GM08714 (cell line): ENCODE data around the gene UTF1.
A peak's percentile ranks its signal among the peaks of the same experiment; 100 is the strongest.
"Not testable (repeated sequence)": the region's sequence is repeated elsewhere in the genome, so short reads cannot be mapped to it uniquely, and the experiment has no call there.

Source experiments
- H3K4me3 ChIP-seq: fragments of 200-500 bp; sonication (Bioruptor generic); 2 replicates; pipeline ENCODE4 v1.5.1; 2014; ENCODE audit warnings: mild to moderate bottlenecking, low read length, inconsistent platforms
- ZNF274 ChIP-seq: IDR thresholded peaks from 2 replicates; pipeline ENCODE4 v1.6.1; 2012; ENCODE audit warnings: mild to moderate bottlenecking, low read depth, low read length

Gene UTF1

DNA sequence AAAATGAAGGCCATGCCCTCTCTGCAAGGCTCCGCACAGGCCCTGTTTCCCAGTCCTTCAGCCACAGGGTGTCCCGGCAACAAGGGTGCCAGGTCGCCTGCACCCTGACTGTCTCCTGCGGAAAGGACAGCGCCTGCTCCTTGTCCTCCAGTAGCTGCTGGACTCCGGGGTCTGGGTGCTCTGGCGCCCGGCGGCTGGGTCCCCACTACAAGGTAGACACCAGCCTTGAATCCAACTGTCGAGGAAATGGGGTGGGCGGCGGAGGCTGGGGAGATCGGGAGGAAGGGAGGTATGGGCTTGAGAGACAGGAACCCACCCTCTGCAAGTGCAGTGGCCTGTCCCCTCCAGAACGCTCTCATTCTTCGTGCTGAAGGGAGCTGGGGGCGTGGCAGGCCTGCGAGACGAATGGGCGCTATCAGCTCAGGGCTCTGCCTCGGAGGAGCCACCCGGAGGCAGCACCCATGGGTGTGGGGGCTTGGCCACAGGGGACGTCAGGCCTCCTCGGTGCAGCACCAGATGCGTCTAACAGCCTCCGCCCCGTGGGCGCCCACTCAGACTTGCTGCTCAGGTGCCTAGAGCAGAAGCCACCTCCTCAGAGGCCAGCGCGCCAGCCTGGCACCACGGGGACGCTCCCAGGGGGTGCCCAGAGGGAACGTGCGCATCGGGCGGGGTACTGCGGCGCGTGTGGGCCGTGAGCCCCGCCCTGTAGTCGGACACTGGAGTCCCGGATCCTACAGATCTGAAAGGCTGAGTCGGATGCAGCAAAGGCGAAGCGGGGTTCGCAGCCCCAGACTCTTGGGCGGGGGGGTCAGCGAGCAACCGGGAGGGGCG lies 31.1 kb downstream of the UTF1 start:
- TF ChIP-seq ZNF274 = no peak
- peak overlapping the region; percentile 62; the same call in 1 of the 2 replicates for H3K4me3 ChIP-seq

DNA sequence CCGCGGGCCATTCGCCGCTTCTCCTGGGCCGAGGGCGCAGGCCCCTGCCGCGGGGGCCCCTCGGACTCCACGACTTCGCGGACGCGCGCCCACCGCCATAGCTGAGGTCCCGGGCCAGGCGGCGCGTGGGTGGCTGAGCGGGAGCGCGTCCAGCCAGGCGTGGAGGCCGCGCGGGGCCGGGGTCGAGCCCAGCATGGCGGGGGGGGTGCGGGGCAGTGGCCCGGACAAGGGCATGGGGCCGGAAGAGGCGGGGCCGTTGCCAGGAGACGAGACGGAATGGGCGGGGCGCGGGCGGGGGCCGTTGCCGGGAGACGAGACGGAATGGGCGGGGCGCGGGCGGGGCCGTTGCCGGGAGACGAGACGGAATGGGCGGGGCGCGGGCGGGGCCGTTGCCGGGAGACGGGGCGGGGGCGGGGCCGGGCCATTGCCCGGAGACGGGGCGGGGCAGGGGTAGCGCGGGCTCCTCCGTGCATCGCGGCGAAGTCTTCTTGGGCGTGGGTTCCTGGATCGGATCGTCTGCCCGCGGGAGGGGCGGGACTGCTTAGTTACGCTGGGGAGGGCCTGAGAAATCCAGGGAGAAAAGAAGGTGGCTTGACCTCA lies 31.8 kb downstream of the UTF1 start:
- TF ChIP-seq ZNF274 = no peak
- peak overlapping the region; percentile 62; the same call in 1 of the 2 replicates for H3K4me3 ChIP-seq

DNA sequence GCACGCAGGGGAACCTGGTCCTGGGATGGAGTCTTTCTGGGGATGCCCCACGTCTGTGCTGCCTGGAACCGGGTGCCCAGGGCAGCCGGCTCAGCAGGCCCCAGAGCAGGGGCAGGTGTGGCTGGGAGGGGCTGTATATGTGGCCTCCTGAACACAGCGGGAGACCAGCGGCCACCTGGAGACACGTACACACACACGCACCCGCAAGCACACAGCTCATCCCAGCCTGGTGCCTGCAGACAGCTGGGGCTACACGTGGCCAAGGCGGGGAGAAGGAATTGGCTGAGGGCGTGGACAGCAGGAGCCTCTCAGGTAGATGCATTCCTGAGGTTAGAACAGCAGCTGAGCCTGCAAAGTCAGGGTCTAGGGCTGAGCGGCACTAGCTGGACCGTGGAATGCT lies 32.7 kb downstream of the UTF1 start:
- no peak for TF ChIP-seq ZNF274
- H3K4me3 ChIP-seq = no peak overlapping the region

DNA sequence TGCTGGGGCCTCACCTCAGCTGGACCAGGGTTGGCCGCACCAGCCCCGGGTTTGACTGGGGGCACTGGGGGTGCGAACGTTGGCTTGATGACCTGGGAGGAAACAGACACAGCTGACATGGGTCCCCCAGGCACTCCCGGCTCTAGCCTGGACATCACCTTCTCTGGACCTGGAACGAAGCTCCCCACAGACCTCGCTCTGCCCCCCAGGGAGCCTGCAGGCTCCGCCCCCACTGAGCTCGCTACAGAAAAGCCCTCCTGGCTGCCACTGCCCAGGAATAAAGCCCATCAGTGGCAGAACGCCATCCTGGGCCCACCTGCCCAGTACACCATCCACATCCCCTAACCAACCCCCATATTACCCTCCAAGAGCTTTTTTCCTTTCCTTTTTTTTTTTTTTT lies 33.7 kb downstream of the UTF1 start:
- H3K4me3 ChIP-seq = no peak overlapping the region
- TF ChIP-seq ZNF274 = no peak

DNA sequence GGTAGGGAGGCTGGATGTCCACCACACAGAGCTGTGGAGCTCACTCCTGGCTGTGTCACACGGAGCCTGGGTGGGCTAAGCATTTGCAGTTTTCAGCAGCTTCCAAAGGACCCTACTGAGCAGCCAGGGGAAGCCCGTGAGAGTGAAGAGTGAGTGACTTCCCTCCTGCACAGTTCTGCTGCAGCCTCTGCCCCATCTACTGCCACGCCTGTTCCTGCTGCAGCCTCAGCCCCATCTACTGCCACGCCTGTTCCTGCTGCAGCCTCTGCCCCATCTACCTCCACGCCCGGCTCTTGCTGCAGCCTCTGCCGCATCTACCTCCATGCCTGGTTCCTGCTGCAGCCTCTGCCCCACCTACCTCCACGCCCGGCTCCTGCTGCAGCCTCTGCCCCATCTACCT lies 34.4 kb downstream of the UTF1 start:
- no peak overlapping the region for H3K4me3 ChIP-seq
- no peak for TF ChIP-seq ZNF274

DNA sequence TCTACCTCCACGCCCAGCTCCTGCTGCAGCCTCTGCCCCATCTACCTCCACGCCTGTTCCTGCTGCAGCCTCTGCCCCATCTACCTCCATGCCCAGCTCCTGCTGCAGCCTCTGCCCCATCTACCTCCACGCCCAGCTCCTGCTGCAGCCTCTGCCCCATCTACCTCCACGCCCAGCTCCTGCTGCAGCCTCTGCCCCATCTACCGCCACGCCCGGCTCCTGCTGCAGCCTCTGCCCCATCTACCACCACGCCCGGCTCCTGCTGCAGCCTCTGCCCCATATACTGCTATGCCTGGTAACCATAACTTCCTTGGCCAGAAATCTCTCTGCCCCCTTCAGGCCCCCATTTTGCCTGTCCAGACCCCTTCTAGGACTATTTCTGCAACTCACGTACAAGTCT lies 35.0 kb downstream of the UTF1 start:
- H3K4me3 ChIP-seq = not testable (repeated sequence)

DNA sequence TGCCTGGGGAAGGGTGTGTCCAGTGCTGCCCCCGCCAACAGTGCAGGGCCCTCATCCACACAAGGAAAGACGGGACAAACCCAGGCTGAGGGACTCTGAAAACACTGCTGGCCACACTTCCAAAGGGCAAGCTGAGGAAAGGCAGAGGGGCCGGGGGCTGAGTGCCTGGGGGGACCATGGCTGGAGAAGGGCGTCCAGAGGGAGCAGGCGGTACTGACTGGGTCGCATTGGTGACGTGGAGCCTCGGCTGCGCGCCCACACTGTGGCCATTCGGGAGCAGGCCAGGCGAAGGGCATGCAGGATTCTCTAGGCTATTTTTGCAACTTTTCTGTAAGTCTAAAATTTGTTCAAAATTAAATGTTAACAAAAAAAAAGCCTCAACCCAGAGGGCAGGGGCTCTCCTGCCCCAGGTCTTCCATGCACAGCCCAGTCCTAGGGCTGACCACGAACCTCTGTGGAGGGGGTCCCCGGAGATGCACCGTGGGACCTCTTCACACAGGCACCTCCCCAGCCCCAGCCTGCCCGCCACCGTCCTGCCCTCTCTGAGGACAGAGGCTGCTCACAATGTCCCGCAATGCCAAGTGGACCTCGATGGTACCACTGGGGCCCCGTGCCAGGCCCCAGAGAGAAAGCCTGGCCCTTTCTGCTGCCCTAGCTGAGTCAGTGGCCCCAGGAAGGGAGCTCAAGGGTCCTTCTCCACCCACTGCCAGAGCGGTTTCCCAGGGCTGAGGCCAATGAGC lies 36.2 kb downstream of the UTF1 start:
- no peak overlapping the region for H3K4me3 ChIP-seq
- no peak for TF ChIP-seq ZNF274

DNA sequence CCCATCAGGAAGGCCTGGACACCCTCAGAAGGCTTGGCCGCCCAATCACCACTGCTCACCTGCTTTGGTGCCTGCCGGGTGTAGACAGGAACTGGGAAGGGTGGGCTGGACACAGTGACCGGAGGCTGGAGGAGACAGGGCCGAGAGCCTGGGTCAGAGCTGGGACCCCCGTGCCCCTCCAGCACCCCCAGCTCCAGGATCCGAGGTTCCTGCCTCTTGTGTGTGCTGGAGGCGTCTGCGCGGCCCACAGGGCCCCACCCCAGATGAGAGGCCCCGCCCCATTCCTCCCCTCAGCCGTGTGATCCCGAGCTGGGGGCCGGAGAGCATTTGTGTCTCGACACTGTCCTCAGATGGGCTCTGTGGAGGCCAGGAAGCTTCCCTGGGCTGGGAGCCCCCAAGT lies 37.3 kb downstream of the UTF1 start:
- no peak overlapping the region for H3K4me3 ChIP-seq
- no peak for TF ChIP-seq ZNF274

DNA sequence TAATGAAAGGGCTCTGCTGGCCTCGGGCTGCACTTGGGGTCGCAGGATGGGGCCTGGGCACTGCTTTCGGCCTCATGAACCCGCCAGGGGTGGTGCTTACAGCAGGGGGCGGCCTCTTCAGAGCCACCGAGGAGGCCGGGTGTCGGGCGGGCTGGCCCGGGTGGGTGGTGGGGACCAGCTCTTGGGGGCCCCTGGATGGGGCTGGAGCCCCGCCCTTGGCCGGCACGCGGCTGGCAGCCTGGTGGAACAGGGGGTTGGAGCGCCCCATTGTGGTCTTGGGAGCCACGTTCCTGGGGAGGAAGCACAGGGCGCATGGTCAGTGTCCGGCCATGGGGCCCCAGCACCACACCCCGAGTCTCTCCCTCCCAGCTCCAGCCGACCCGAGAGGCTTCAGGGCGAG lies 37.8 kb downstream of the UTF1 start:
- no peak overlapping the region for H3K4me3 ChIP-seq
- TF ChIP-seq ZNF274 = no peak

DNA sequence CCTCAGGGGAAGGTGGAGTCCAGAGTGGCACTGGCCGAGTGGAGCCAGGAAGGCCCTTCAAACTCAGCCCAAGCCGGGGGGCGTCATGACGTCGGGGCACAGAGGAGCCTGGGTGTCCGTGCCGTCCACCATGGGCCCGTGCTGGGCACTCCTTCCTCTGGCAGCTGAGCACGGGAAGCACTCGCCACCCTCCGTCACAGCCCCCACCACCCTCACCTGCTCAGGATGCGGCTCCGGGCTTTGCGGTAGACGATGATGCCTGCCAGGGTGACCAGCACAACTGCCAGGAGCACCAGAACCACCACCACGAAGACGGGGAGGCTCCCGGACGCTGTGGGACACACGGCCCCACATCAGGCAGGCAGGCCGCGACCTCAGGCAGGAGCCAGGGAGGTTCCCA lies 38.5 kb downstream of the UTF1 start:
- no peak overlapping the region for H3K4me3 ChIP-seq
- no peak for TF ChIP-seq ZNF274

DNA sequence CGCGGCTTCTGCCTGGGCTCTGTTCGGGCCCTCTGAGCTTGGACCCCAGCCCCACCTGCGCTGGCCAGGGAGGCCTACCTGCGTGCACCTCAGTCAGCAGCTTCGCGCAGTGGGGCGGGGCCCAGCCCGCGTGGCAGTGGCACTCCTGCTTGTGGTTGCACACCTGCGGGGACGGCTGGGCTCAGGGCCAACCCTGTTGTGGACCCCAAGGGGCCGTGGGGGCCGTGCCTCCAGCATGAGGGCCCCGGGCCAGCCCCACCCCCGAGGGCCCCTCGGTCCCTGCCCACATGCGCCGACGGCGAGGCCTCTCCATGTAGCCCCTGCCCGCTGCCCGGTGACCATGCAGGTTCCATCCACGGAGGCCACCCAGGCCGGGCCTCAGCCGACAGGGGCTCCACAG lies 39.4 kb downstream of the UTF1 start:
- H3K4me3 ChIP-seq = no peak overlapping the region
- no peak for TF ChIP-seq ZNF274

DNA sequence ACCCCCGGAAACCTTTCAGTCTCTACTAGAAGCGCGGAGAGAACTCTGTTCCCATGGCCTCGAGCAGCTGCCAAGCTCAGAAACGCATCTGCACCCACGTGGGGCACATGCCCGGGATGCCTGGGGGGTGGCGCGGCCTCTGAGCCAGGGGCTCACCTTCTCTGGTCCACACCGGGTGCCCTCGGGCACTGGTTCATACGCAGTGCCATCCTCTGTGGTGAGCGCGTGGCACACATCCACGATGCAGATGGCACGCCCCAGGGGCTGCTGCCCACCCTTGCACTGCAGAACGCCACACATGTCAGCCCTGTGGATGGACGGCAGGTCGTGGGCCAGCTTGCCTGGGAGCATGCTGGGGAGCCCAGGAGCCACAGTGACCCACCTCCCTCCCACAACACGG lies 40.2 kb downstream of the UTF1 start:
- H3K4me3 ChIP-seq = no peak overlapping the region
- TF ChIP-seq ZNF274 = no peak

DNA sequence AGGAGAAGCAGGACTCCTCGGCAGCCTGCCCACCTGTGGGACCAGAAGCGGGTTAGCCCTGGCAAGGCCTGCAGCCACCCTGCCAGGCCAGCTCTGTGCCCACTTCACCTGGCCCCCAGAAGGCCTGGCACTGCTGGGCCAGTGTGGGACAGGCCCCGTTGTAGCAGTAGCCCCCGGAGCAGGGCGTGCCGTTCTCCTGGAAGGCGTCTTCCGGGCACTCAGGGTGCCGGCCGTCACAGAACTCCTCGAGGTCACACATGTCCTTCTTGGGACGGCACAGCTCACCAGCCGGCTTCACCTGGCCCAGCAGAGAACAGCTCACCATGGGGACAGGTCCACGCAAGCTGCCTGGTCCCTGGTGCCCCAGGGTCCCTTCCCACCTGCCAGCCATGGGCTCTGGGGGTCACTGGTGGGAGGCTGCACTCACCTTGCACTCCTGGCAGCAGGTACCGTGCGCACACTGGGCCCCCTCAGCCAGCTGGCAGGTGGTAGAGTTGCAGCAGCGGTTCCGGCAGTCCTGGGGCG lies 40.8 kb downstream of the UTF1 start:
- no peak for TF ChIP-seq ZNF274
- no peak overlapping the region for H3K4me3 ChIP-seq

DNA sequence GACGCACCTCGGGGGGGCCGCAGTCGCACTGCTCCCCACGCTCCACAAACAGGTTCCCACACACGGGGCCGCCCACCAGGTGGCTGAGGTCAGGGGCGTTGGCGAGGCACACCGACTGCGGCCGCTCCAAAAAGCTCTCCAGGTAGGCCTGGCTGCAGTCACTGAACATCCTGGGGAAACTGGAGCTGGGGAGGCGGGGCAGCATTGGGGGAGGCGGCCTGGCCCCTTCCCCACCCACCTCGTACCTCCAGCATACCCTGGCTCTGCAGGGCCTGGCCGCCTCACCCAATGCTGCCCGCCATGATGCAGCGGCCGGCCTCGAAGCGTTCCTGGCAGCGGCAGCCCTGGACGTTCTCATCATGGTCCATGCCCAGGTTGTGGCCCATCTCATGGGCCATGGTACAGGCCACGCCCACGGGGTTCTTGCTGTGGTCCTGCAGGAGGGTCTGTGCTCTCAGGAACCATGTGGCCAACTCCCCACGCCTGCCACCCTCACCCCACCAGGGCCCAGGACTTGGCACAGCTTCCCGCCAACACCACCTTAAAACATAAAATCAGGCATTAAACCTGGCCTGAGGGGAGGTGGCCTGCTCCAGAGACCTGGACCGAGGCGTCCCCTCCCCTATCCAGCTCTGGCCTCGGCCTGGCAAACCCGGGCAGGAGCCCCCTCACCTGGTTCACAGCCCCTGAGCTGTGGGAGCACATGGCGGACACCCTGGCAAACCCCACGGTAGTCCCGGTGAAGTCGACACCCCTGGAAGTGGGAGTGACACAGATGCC lies 41.7 kb downstream of the UTF1 start:
- H3K4me3 ChIP-seq = no peak overlapping the region
- no peak for TF ChIP-seq ZNF274
